Panc1 (cell line): Measurements from ENCODE around the gene ABL1. TPM values are rescaled to one million over a fixed set of nuclear protein-coding genes. Genes with fewer than 3 reads are reported as not detected.

ENCODE experiments used
- ATAC-seq: fragments of 200-7000 bp; cut with Tn5 transposase; 2 replicates; pipeline ENCODE4 v1.9.1; 2020; ENCODE audit warnings: mild to moderate bottlenecking, moderate library complexity
- BruUV-seq: library from RNA; stranded (reverse); fragments of 400-500 nt; replicated peaks from 2 replicates; lab custom pipeline; 2021; lab: Mats Ljungman, UMichigan
- CTCF ChIA-PET: fragments of 300-600 bp; sonication (Branson Sonifier 250); formaldehyde crosslinking; loops from one replicate; lab custom pipeline; 2022; ENCODE audit warnings: antibody characterized with exemption; lab: Charles Lee
- POLR2A ChIA-PET: fragments of 300-600 bp; sonication (Branson Sonifier 250); formaldehyde crosslinking; loops from one replicate; lab custom pipeline; 2022; ENCODE audit warnings: antibody characterized with exemption; lab: Charles Lee
- DNase-seq: peaks from one replicate; pipeline ENCODE4 v3.0.0-alpha.2; 2010; ENCODE audit warnings: low read depth, low spot score
- H3K27ac ChIP-seq: 2 replicates; pipeline ENCODE4 v1.5.1; 2011; ENCODE audit warnings: mild to moderate bottlenecking, low read length, inconsistent platforms
- H3K27me3 ChIP-seq: fragments of 200-500 bp; sonication (Bioruptor generic); 2 replicates; pipeline ENCODE4 v1.6.0; 2014; ENCODE audit warnings: low read length, inconsistent platforms; ENCODE audit not compliant: control insufficient read depth, insufficient read depth
- H3K36me3 ChIP-seq: fragments of 200-500 bp; sonication (Bioruptor generic); 2 replicates; pipeline ENCODE4 v1.5.1; 2014; ENCODE audit warnings: inconsistent platforms, mild to moderate bottlenecking, low read length, moderate library complexity; ENCODE audit not compliant: control insufficient read depth, insufficient read depth
- H3K4me1 ChIP-seq: 2 replicates; pipeline ENCODE4 v1.5.1; 2011; ENCODE audit warnings: inconsistent platforms, mild to moderate bottlenecking, low read length, moderate library complexity; ENCODE audit not compliant: control insufficient read depth, insufficient read depth
- H3K4me3 ChIP-seq, 2 experiments: 2 replicates each; pipeline ENCODE4 v1.5.1; 2011 to 2012; ENCODE audit warnings: low read depth in 2 of 2, low read length in 2 of 2, mild to moderate bottlenecking in 2 of 2, inconsistent platforms in 1 of 2, moderate library complexity in 1 of 2
- H3K9me3 ChIP-seq: fragments of 200-500 bp; sonication (Bioruptor generic); 2 replicates; pipeline ENCODE4 v1.5.1; 2014; ENCODE audit warnings: low read depth, mild to moderate bottlenecking, inconsistent platforms, low read length, moderate library complexity; ENCODE audit not compliant: control insufficient read depth, insufficient read depth
- CTCF ChIP-seq: fragments of 450-650 bp; IDR thresholded peaks from 2 replicates; pipeline ENCODE4 v1.5.1; 2017; ENCODE audit warnings: mild to moderate bottlenecking
- POLR2AphosphoS5 ChIP-seq: IDR thresholded peaks from 2 replicates; pipeline ENCODE4 v1.6.1; 2012; ENCODE audit warnings: mild to moderate bottlenecking, low read depth, low read length, moderate library complexity
- REST ChIP-seq, 2 experiments: IDR thresholded peaks; 2 replicates each; pipeline ENCODE4 v1.6.1; 2011 to 2012; ENCODE audit warnings: low read depth in 2 of 2, control low read depth in 1 of 2, low read length in 1 of 2, mild to moderate bottlenecking in 1 of 2, moderate library complexity in 1 of 2; ENCODE audit not compliant: insufficient read depth in 1 of 2
- SIN3A ChIP-seq: IDR thresholded peaks from 2 replicates; pipeline ENCODE4 v1.6.1; 2012; ENCODE audit warnings: low read depth, mild to moderate bottlenecking, low read length, moderate library complexity, borderline replicate concordance; ENCODE audit not compliant: insufficient read depth
- TCF7L2 ChIP-seq: IDR thresholded peaks from 2 replicates; pipeline ENCODE4 v1.6.1; 2011; ENCODE audit warnings: mild to moderate bottlenecking, low read depth, low read length, inconsistent platforms
- in situ Hi-C: cut with HindIII; loops from 2 replicates; pipeline ENCODE4 v1.10.0; 2016; ENCODE audit warnings: low sequenced_read_pairs, low pct_unique_long_range_greater_than_20kb
- intact Hi-C: fragments of 100-400 bp; cut with micrococcal nuclease; formaldehyde crosslinking; loops from one replicate; pipeline ENCODE4 v1.10.0; 2022; ENCODE audit not compliant: unreplicated experiment
- total RNA-seq: library from RNA; stranded (reverse); gene quantifications from one replicate; pipeline ENCODE4 v1.2.1, GENCODE V29; 2021; ENCODE audit not compliant: unreplicated experiment

Gene ABL1
- total RNA-seq, 1 experiment from 2014 or later = 48.4 TPM

- no peak for ATAC-seq
- no TSS peak for BruUV-seq
Measured at GRCh38 chr9:130924448-130924788, 89.4 kb downstream of the ABL1 start.

GRCh38 chr9:130925050-130925678 is 90.1 kb downstream of the ABL1 start:
- ATAC-seq (no peak), DNase-seq (no peak)
- no peak overlapping the region for H3K27ac ChIP-seq
- in situ Hi-C loops = no loop called here
- TF ChIP-seq SIN3A (no peak), REST (IDR thresholded peaks at IDR 0.05; ENCODE audit: insufficient read depth in 1 of 2, low read depth in 2 of 2, low read length in 1 of 2) (no peak), POLR2AphosphoS5 (no peak), TCF7L2 (no peak), CTCF (no peak)
- no peaks in the 10 kb centered on the region for H3K27me3 ChIP-seq
- intact Hi-C loops = no loop called here
- ChIA-PET CTCF (no interaction called here), POLR2A (no interaction called here)
- H3K36me3 ChIP-seq = no peaks in the 10 kb centered on the region
- no peak overlapping the region for H3K4me3 ChIP-seq
- H3K4me1 ChIP-seq = peaks cover 12% of the 10 kb centered on the region
- no peaks in the 10 kb centered on the region for H3K9me3 ChIP-seq
- no TSS peak for BruUV-seq

More at GRCh38 chr9:130924448-130924788, 89.4 kb downstream of the ABL1 start:
- DNase-seq = no peak
- intact Hi-C loops (no loop called here), in situ Hi-C loops (no loop called here)
- no peak overlapping the region for H3K27ac ChIP-seq
- ChIA-PET POLR2A (no interaction called here), CTCF (no interaction called here)
- H3K4me1 ChIP-seq = peaks cover 12% of the 10 kb centered on the region
- H3K9me3 ChIP-seq = no peaks in the 10 kb centered on the region
- H3K36me3 ChIP-seq = no peaks in the 10 kb centered on the region
- H3K27me3 ChIP-seq = no peaks in the 10 kb centered on the region
- TF ChIP-seq POLR2AphosphoS5 (no peak), CTCF (no peak)
- no peak overlapping the region for H3K4me3 ChIP-seq
